ENCODE data around the gene SRSF9. TPM values are rescaled to one million over a fixed set of nuclear protein-coding genes. Genes with fewer than 3 reads are reported as not detected.

Gene SRSF9
- total RNA-seq, 1 experiment from 2014 or later, result 319 TPM

DNA sequence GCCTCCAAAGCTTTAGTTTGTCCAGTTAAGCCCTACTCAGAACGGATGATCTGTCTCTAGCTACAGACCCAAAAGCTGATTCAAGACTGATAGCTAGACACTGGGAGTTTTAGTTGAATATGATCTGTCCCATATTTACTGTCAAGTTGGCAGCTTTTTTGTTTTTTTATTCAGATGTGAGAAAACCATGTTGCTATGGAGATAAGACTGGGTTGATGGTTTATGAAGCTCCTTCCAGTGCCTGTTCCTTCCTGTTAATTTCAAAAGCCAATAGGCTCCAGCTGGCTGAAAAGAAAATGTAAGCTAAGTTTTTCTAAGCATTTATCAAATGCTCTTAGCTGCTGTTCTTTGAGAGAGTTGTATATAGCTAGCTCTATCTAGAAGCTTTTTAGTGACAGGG, 31.0 kb upstream of the SRSF9 start:
- no peak overlapping the region for H3K4me3 ChIP-seq (ENCODE audit: low read length)
- CTCF ChIA-PET, result no interaction called here
- no peaks in the 10 kb centered on the region for H3K9me2 ChIP-seq (replicated peaks; ENCODE audit: low read length)
- no peaks in the 10 kb centered on the region for H3K9me3 ChIP-seq (ENCODE audit: low read length)
- POLR2A ChIA-PET (ENCODE audit: unreplicated experiment), result interaction anchor here (0.6 to 0.7 kb wide), 2 partner anchors 36 to 779 kb away, joined by 3 read pairs; no protein-coding TSS in a partner anchor
- H3K9ac ChIP-seq (ENCODE audit: low read length), result no peak overlapping the region
- intact Hi-C loops (cut with micrococcal nuclease), result no loop called here
- peaks cover 18% of the 10 kb centered on the region for H4K20me1 ChIP-seq (ENCODE audit: low read length)
- H2AFZ ChIP-seq (ENCODE audit: low read length), result no peak overlapping the region
- TF ChIP-seq, protein P1, sequence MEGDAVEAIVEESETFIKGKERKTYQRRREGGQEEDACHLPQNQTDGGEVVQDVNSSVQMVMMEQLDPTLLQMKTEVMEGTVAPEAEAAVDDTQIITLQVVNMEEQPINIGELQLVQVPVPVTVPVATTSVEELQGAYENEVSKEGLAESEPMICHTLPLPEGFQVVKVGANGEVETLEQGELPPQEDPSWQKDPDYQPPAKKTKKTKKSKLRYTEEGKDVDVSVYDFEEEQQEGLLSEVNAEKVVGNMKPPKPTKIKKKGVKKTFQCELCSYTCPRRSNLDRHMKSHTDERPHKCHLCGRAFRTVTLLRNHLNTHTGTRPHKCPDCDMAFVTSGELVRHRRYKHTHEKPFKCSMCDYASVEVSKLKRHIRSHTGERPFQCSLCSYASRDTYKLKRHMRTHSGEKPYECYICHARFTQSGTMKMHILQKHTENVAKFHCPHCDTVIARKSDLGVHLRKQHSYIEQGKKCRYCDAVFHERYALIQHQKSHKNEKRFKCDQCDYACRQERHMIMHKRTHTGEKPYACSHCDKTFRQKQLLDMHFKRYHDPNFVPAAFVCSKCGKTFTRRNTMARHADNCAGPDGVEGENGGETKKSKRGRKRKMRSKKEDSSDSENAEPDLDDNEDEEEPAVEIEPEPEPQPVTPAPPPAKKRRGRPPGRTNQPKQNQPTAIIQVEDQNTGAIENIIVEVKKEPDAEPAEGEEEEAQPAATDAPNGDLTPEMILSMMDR (conservative IDR thresholded peaks at IDR 0.05; ENCODE audit: low read depth, low read length), result no peak
- TF ChIP-seq EZH2phosphoT487 (IDR thresholded peaks at IDR 0.05; ENCODE audit: borderline replicate concordance, low read length) (no peak), EZH2 (IDR thresholded peaks at IDR 0.05; ENCODE audit: low read length, unreplicated experiment) (no peak)
- peaks cover 15% of the 10 kb centered on the region for H3K4me1 ChIP-seq (ENCODE audit: insufficient read depth, low read length)
- DNase-seq (no peak), ATAC-seq (no peak)
- peaks cover 33% of the 10 kb centered on the region for H3K79me2 ChIP-seq (ENCODE audit: low read length)
- H3K36me3 ChIP-seq (ENCODE audit: low read depth, low read length), result peaks cover 28% of the 10 kb centered on the region
- no peaks in the 10 kb centered on the region for H3K27me3 ChIP-seq (ENCODE audit: low read length)
- no peak overlapping the region for H3K4me2 ChIP-seq (ENCODE audit: low read length)
- H3K27ac ChIP-seq (ENCODE audit: low read length), result no peak overlapping the region
- no TSS peak for BruUV-seq (replicated peaks)
- H3F3A ChIP-seq (ENCODE audit: low read length, unreplicated experiment), result no peaks in the 10 kb centered on the region

DNA sequence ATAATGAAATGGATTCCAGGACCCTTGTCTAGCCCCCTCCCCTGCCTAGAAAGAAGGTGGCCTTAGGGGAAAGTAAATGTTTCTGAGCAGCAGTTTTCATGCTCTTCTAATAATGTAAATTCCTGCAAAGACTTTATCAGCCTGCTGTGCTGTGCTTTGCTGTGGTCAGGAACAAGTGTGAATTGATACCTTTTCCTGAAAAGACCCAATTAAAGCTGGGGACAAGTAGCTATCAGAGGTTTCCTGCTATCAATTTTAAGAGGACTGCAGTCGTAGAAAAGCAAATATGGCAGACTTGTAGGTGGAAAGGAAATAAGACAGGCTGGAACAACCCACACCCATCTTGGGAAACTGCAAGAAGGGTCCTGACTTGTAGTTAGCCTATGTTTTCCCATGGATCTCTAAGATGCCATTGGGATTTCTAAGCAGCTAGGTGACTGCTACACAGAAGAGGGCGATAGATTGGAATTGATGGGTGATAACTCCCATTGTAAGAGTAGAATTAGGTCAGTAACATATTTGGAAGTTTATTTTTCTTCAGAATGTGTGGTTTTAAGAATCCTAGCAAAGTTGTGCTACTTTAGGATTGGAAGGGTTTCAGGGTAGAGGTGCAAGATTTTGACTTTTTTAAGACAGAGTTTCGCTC, 29.4 kb upstream of the SRSF9 start:
- Histone ChIP-seq H3K36me3 (ENCODE audit: low read depth, low read length) (peaks cover 22% of the 10 kb centered on the region), H3K4me3 (ENCODE audit: low read length) (no peak overlapping the region), H3K27ac (ENCODE audit: low read length) (no peak overlapping the region), H3K9me3 (ENCODE audit: low read length) (no peaks in the 10 kb centered on the region), H4K20me1 (ENCODE audit: low read length) (peaks cover 18% of the 10 kb centered on the region), H3K9me2 (replicated peaks; ENCODE audit: low read length) (no peaks in the 10 kb centered on the region), H3K9ac (ENCODE audit: low read length) (no peak overlapping the region), H3F3A (ENCODE audit: low read length, unreplicated experiment) (no peaks in the 10 kb centered on the region), H2AFZ (ENCODE audit: low read length) (no peak overlapping the region), H3K27me3 (ENCODE audit: low read length) (no peaks in the 10 kb centered on the region), H3K4me1 (ENCODE audit: insufficient read depth, low read length) (peaks cover 24% of the 10 kb centered on the region), H3K4me2 (ENCODE audit: low read length) (no peak overlapping the region), H3K79me2 (ENCODE audit: low read length) (peaks cover 45% of the 10 kb centered on the region)
- ATAC-seq, result no peak
- DNase-seq, result no peak
- intact Hi-C loops (cut with micrococcal nuclease), result no loop called here
- BruUV-seq (replicated peaks), result no TSS peak
- POLR2A ChIA-PET (ENCODE audit: unreplicated experiment), result interaction anchor here (0.7 kb wide), 1 partner anchor 96 kb away, joined by 3 read pairs; no protein-coding TSS in a partner anchor
- TF ChIP-seq, protein P1 (conservative IDR thresholded peaks at IDR 0.05; ENCODE audit: low read depth, low read length), result no peak
- TF ChIP-seq EZH2phosphoT487 (IDR thresholded peaks at IDR 0.05; ENCODE audit: borderline replicate concordance, low read length) (no peak), EZH2 (IDR thresholded peaks at IDR 0.05; ENCODE audit: low read length, unreplicated experiment) (no peak)
- CTCF ChIA-PET, result no interaction called here

DNA sequence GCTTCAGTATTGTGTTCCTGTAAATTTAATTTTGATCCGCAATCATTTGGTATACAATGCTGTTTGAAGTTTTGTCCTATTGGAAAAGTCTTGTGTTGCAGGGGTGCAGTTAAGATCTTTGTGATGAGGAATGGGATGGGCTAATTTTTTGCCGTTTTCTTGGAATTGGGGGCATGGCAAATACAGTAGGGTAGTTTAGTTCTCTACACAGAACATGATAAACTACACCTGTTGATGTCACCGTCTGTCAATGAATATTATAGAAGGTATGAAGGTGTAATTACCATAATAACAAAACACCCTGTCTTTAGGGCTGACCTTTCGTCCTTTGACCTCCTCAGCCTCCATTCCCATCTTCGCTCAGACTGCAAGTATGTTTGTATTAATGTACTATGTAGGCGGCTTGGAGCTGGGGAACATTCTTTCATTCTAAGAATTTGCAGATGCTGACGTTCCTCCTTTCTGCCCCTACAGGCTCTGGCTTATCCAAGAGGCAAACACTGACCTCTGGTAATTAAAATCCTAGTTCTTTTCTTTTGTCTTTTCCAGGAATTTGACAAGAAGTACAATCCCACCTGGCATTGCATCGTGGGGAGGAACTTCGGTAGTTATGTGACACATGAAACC, 28.1 kb upstream of the SRSF9 start:
- no peak for DNase-seq
- Histone ChIP-seq H3K9me2 (replicated peaks; ENCODE audit: low read length) (no peaks in the 10 kb centered on the region), H3K4me1 (ENCODE audit: insufficient read depth, low read length) (peaks cover 24% of the 10 kb centered on the region), H3K27me3 (ENCODE audit: low read length) (no peaks in the 10 kb centered on the region), H3K36me3 (ENCODE audit: low read depth, low read length) (peaks cover 13% of the 10 kb centered on the region), H2AFZ (ENCODE audit: low read length) (no peak overlapping the region), H3F3A (ENCODE audit: low read length, unreplicated experiment) (no peaks in the 10 kb centered on the region), H3K4me3 (ENCODE audit: low read length) (peak overlapping the region; percentile 95), H3K79me2 (ENCODE audit: low read length) (peaks cover 45% of the 10 kb centered on the region), H3K4me2 (ENCODE audit: low read length) (peak overlapping the region; percentile 96), H3K27ac (ENCODE audit: low read length) (no peak overlapping the region), H3K9ac (ENCODE audit: low read length) (peak overlapping the region; percentile 95), H3K9me3 (ENCODE audit: low read length) (no peaks in the 10 kb centered on the region), H4K20me1 (ENCODE audit: low read length) (peaks cover 18% of the 10 kb centered on the region)
- BruUV-seq (replicated peaks), result no TSS peak
- CTCF ChIA-PET, result no interaction called here
- intact Hi-C loops (cut with micrococcal nuclease), result loop anchor here (2.0 kb wide), 1 partner anchor 37 kb away; the partner anchor contains the start of gene RNF10
- POLR2A ChIA-PET (ENCODE audit: unreplicated experiment), result interaction anchor here (0.5 to 0.6 kb wide), 2 partner anchors 28 to 144 kb away, joined by 3 read pairs; partner anchors contain the start of gene SRSF9
- TF ChIP-seq EZH2phosphoT487 (IDR thresholded peaks at IDR 0.05; ENCODE audit: borderline replicate concordance, low read length) (no peak), EZH2 (IDR thresholded peaks at IDR 0.05; ENCODE audit: low read length, unreplicated experiment) (no peak)
- TF ChIP-seq, protein P1 (conservative IDR thresholded peaks at IDR 0.05; ENCODE audit: low read depth, low read length), result no peak
- no peak for ATAC-seq
